HCEC 1CT (cell line): ENCODE measurements around the gene EEF2.
"Not testable (repeated sequence)": the region's sequence is repeated elsewhere in the genome, so short reads cannot be mapped to it uniquely, and the experiment has no call there.

Experiments
- DNase-seq: peaks from one replicate; pipeline ENCODE4 v3.0.0-alpha.2; 2017

EEF2 gene

GRCh38 chr19:4014541-4015491 lies 29.6 kb upstream of the EEF2 start:
- no peak for DNase-seq

GRCh38 chr19:4013886-4014540 lies 28.8 kb upstream of the EEF2 start:
- DNase-seq: no peak

- no peak for DNase-seq
Measured at GRCh38 chr19:4012975-4013634, 27.8 kb upstream of the EEF2 start.

- no peak for DNase-seq
Measured at GRCh38 chr19:4012092-4012974, 27.1 kb upstream of the EEF2 start.

- DNase-seq: not testable (repeated sequence)
Measured at GRCh38 chr19:4011430-4011829, 26.2 kb upstream of the EEF2 start.

- DNase-seq: no peak
Measured at GRCh38 chr19:4010808-4011110, 25.5 kb upstream of the EEF2 start.

GRCh38 chr19:4009990-4010807 lies 24.9 kb upstream of the EEF2 start:
- peak; percentile 9 for DNase-seq

GRCh38 chr19:4007836-4008539 lies 22.7 kb upstream of the EEF2 start:
- no peak for DNase-seq

GRCh38 chr19:4007021-4007835 lies 22.0 kb upstream of the EEF2 start, which contains the start of gene PIAS4:
Gene PIAS4, plus strand, starts transcription at chr19:4007736. Its CDS starts 25 bp downstream, at chr19:4007761.
- DNase-seq: peak; percentile 91

GRCh38 chr19:4005436-4005835 lies 20.2 kb upstream of the EEF2 start:
- DNase-seq: not testable (repeated sequence)

GRCh38 chr19:4000798-4001197 lies 15.5 kb upstream of the EEF2 start:
- not testable (repeated sequence) for DNase-seq

GRCh38 chr19:3998667-3999412 lies 13.6 kb upstream of the EEF2 start:
- DNase-seq: not testable (repeated sequence)

GRCh38 chr19:3995607-3996006 lies 10.3 kb upstream of the EEF2 start:
- DNase-seq: no peak

GRCh38 chr19:3990815-3991117 lies 5.5 kb upstream of the EEF2 start:
- no peak for DNase-seq

GRCh38 chr19:3987619-3988371 lies 2.5 kb upstream of the EEF2 start:
- DNase-seq: peak; percentile 59

- DNase-seq: peak; percentile 87
Measured at GRCh38 chr19:3986260-3987041, 1.2 kb upstream of the EEF2 start.

GRCh38 chr19:3985643-3986259 lies 488 bp upstream of the EEF2 start:
- DNase-seq: no peak

GRCh38 chr19:3984584-3984907 lies 717 bp downstream of the EEF2 start:
- DNase-seq: no peak
